SK-N-SH (cell line): Measurements from ENCODE around the gene ZEB2. TPM values are rescaled to one million over a fixed set of nuclear protein-coding genes. Genes with fewer than 3 reads are reported as not detected.
A peak's percentile ranks its signal among the peaks of the same experiment; 100 is the strongest.

ENCODE experiments used
- CTCF ChIA-PET: fragments of 300-600, 350-600 bp; formaldehyde crosslinking; extraction: SDS; loops from one replicate; lab custom pipeline; 2021; lab: Yijun Ruan, JAX
- POLR2A ChIA-PET: fragments of 350-600 bp; sonication (Branson Sonifier 250); formaldehyde crosslinking; extraction: SDS; loops from one replicate; lab custom pipeline; 2020; ENCODE audit warnings: antibody characterized with exemption, inconsistent platforms; lab: Yijun Ruan, JAX
- DNase-seq: peaks from one replicate; pipeline ENCODE4 v3.0.0; 2012
- H2AFZ ChIP-seq: fragments of 200-600 bp; sonication (generic); 2 replicates; pipeline ENCODE4 v1.8.1; 2016; ENCODE audit warnings: antibody characterized with exemption, mild to moderate bottlenecking, low read depth
- H3F3A ChIP-seq: fragments of 200-600 bp; sonication (generic); replicated peaks from 2 replicates; pipeline ENCODE3; 2016; ENCODE audit warnings: antibody characterized with exemption, mild to moderate bottlenecking; ENCODE audit not compliant: insufficient read depth
- H3K27ac ChIP-seq, 2 experiments: fragments of 200-500 bp in 1 of 2; fragments of 200-600 bp in 1 of 2; sonication (Bioruptor generic) in 1 of 2; sonication (generic), shearing (Covaris generic) in 1 of 2; 2 replicates each; pipeline versions ENCODE4 v1.5.1 to v1.6.1; 2014 to 2016; ENCODE audit warnings: low read depth in 2 of 2, inconsistent platforms in 1 of 2, low read length in 1 of 2, mild to moderate bottlenecking in 1 of 2, mixed read lengths in 1 of 2
- H3K27me3 ChIP-seq: fragments of 200-600 bp; sonication (generic), shearing (Covaris generic); 2 replicates; pipeline ENCODE4 v1.6.1; 2016; ENCODE audit warnings: mixed run types; ENCODE audit not compliant: insufficient read depth
- H3K36me3 ChIP-seq, 2 experiments: fragments of 200-500 bp in 1 of 2; fragments of 200-600 bp in 1 of 2; sonication (Bioruptor generic) in 1 of 2; sonication (generic) in 1 of 2; replicated peaks in 1 of 2; 2 replicates each; pipeline versions ENCODE3 to v1.5.1; 2014 to 2016; ENCODE audit warnings: low read length in 1 of 2, mild to moderate bottlenecking in 1 of 2; ENCODE audit not compliant: insufficient read depth in 2 of 2, control insufficient read depth in 1 of 2
- H3K4me1 ChIP-seq, 2 experiments: fragments of 200-500 bp in 1 of 2; fragments of 200-600 bp in 1 of 2; sonication (Bioruptor generic) in 1 of 2; sonication (generic), shearing (Covaris generic) in 1 of 2; 2 replicates each; pipeline versions ENCODE4 v1.5.1 to v1.6.1; 2014 to 2016; ENCODE audit warnings: low read depth in 1 of 2, low read length in 1 of 2, mixed run types in 1 of 2; ENCODE audit not compliant: insufficient read depth in 2 of 2, control insufficient read depth in 1 of 2
- H3K4me2 ChIP-seq: fragments of 200-600 bp; sonication (generic), shearing (Covaris generic); 2 replicates; pipeline ENCODE4 v1.6.1; 2017; ENCODE audit warnings: mixed run types
- H3K4me3 ChIP-seq, 2 experiments: fragments of 200-500 bp in 1 of 2; fragments of 200-600 bp in 1 of 2; sonication (Bioruptor generic) in 1 of 2; sonication (generic), shearing (Covaris generic) in 1 of 2; 2 replicates each; pipeline versions ENCODE4 v1.5.1 to v1.8.1; 2014 to 2016; ENCODE audit warnings: low read depth in 2 of 2, inconsistent platforms in 1 of 2, low read length in 1 of 2, mild to moderate bottlenecking in 1 of 2, mixed read lengths in 1 of 2, moderate library complexity in 1 of 2
- H3K79me2 ChIP-seq: fragments of 200-600 bp; sonication (generic); 2 replicates; pipeline ENCODE4 v1.8.1; 2017; ENCODE audit warnings: mild to moderate bottlenecking; ENCODE audit not compliant: insufficient read depth
- H3K9ac ChIP-seq: fragments of 200-600 bp; sonication (generic); 2 replicates; pipeline ENCODE4 v1.6.1; 2017; ENCODE audit warnings: mixed run types
- H3K9me2 ChIP-seq: fragments of 200-600 bp; sonication (generic); 2 replicates; pipeline ENCODE4 v1.6.1; 2017; ENCODE audit warnings: mixed run types
- H3K9me3 ChIP-seq: fragments of 200-600 bp; sonication (generic); 2 replicates; pipeline ENCODE4 v1.6.1; 2017; ENCODE audit warnings: mixed run types, mild to moderate bottlenecking, moderate library complexity
- H4K20me1 ChIP-seq: fragments of 200-600 bp; sonication (generic); 2 replicates; pipeline ENCODE4 v1.6.1; 2017; ENCODE audit warnings: mild to moderate bottlenecking, mixed run types; ENCODE audit not compliant: insufficient read depth
- FOXM1 ChIP-seq: IDR thresholded peaks from 2 replicates; pipeline ENCODE4 v1.4.0; 2012; ENCODE audit warnings: low read depth, mild to moderate bottlenecking
- GATA2 ChIP-seq: sonication (generic); formaldehyde crosslinking; IDR thresholded peaks from 2 replicates; pipeline ENCODE4 v1.5.0; 2020; ENCODE audit warnings: mild to moderate bottlenecking, missing genetic modification reagents
- MEF2A ChIP-seq: IDR thresholded peaks from 2 replicates; pipeline ENCODE4 v1.4.0; 2012; ENCODE audit warnings: low read depth, borderline replicate concordance
- NRF1 ChIP-seq: IDR thresholded peaks from 2 replicates; pipeline ENCODE4 v1.6.1; 2012; ENCODE audit warnings: low read depth, mild to moderate bottlenecking, low read length
- TCF12 ChIP-seq: IDR thresholded peaks from 2 replicates; pipeline ENCODE4 v1.4.0; 2012
- TEAD4 ChIP-seq: IDR thresholded peaks from 2 replicates; pipeline ENCODE4 v1.4.0; 2012; ENCODE audit warnings: mild to moderate bottlenecking, borderline replicate concordance; ENCODE audit not compliant: insufficient read depth
- WGBS: methylation state at CpG from one replicate; pipeline ENCODE4 v1.1.6; 2017; ENCODE audit warnings: low lambda C conversion rate; 5-methylcytosine and 5-hydroxymethylcytosine counted together
- polyA plus RNA-seq, 3 experiments: library from polyadenylated mRNA; depleted of rRNA; stranded (reverse); fragments of >200 nt; gene quantifications; 2 replicates each; pipeline ENCODE4 v1.2.3, GENCODE V29; 2012
- TF ChIP-seq, protein P1 (sequence below): fragments of 150-350 bp; IDR thresholded peaks from 2 replicates; pipeline ENCODE4 v1.6.1; 2017; ENCODE audit warnings: antibody characterized with exemption, low read length, low read depth, borderline replicate concordance
- TF ChIP-seq, protein P2 (sequence below): fragments of 200-600 bp; sonication (generic); IDR thresholded peaks from 2 replicates; pipeline ENCODE4 v1.6.1; 2017; ENCODE audit warnings: antibody characterized with exemption, mild to moderate bottlenecking, moderate library complexity

ZEB2 gene
- polyA plus RNA-seq, 1 of the 3 experiments (the other 2 are of a cell fraction): 16.3 TPM

DNA sequence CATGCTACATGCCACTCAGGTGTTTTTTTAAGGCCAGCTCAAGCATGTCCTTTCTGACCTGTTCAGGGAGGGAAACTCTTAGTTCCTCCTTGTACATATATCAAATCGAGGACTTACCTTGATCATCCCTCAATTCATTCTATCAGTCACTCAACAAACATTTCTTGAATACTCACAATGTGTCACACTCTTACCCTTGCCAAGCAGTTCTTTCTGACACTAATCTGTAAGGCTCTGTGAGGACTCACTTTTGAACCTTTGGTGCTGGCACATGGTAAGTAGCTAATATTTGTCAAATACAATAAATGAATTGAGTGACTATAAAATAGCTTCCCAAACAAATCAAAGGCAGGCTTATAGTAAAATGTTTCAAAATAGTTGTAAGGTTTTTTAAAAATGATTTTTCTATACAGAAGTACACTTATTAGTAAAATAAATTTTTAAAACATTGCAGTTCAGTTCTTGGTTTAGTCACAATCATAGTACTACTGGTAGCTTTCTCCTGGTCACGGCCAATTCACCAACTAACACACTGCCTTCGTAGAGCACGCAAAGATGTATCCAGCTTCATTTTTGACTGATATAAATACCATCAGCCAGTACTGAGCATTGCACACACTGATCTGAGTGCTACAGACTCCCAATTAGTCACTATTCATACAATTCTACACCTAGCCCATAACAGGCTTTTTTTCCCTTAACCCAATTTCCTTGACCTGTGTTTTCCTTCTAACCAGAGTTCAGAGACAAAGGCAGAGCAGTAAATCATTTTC lies 50.9 kb downstream of the ZEB2 start:
- H3K79me2 ChIP-seq: peaks cover 90% of the 10 kb centered on the region

DNA sequence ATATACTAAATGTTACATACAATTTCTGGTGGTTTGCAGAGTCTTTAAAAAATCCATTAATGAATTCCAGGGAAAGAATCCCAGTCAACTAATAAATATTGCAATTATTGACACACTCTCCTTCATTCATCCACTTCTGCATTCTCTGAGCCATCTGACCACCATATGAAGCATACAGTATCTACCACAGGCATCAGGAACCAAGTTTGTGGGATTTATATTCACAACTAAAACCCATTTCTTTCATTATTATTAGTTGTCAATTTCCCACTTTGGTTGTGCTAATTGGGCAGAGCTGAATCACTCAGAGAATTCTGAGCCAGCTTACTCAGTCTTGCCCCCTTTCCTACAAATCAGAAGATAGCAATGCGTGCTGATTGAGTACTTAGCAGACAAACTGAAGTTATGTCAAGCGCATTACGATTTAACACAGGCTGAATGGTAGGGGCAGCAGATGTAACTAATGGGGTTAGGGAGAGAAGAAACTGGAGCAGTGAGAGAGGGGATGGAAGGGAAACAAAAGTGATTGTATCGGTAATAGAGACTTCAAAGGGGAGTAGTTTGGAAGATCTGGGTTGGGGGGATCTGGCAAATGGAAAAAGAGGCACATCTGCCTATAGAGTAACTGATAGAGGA lies 52.3 kb downstream of the ZEB2 start:
- H3K4me1 ChIP-seq: peaks cover 22 to 27% of the 10 kb centered on the region in 2 experiments; a peak in 3 of 4 replicates
- no peak overlapping the region for H3K9ac ChIP-seq
- no peaks in the 10 kb centered on the region for H3K27me3 ChIP-seq
- H3F3A ChIP-seq: no peaks in the 10 kb centered on the region
- POLR2A ChIA-PET: no interaction called here
- TF ChIP-seq TCF12: no peak
- TF ChIP-seq, protein P1, sequence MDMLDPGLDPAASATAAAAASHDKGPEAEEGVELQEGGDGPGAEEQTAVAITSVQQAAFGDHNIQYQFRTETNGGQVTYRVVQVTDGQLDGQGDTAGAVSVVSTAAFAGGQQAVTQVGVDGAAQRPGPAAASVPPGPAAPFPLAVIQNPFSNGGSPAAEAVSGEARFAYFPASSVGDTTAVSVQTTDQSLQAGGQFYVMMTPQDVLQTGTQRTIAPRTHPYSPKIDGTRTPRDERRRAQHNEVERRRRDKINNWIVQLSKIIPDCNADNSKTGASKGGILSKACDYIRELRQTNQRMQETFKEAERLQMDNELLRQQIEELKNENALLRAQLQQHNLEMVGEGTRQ: no peak
- TF ChIP-seq, protein P2, sequence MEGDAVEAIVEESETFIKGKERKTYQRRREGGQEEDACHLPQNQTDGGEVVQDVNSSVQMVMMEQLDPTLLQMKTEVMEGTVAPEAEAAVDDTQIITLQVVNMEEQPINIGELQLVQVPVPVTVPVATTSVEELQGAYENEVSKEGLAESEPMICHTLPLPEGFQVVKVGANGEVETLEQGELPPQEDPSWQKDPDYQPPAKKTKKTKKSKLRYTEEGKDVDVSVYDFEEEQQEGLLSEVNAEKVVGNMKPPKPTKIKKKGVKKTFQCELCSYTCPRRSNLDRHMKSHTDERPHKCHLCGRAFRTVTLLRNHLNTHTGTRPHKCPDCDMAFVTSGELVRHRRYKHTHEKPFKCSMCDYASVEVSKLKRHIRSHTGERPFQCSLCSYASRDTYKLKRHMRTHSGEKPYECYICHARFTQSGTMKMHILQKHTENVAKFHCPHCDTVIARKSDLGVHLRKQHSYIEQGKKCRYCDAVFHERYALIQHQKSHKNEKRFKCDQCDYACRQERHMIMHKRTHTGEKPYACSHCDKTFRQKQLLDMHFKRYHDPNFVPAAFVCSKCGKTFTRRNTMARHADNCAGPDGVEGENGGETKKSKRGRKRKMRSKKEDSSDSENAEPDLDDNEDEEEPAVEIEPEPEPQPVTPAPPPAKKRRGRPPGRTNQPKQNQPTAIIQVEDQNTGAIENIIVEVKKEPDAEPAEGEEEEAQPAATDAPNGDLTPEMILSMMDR: no peak
- no peak for TF ChIP-seq NRF1
- TF ChIP-seq FOXM1: no peak
- no peak for TF ChIP-seq GATA2 (CRISPR knock-in tag)
- no peak for TF ChIP-seq TEAD4
- TF ChIP-seq, all 33 proteins: peak for 0
- CTCF ChIA-PET: interaction anchor here (0.7 kb wide), 1 partner anchor 11 kb away, joined by 3 read pairs; no protein-coding TSS in a partner anchor
- no peak overlapping the region for H2AFZ ChIP-seq
- no peaks in the 10 kb centered on the region for H3K9me3 ChIP-seq
- peaks cover 56% of the 10 kb centered on the region for H4K20me1 ChIP-seq
- 82% methylated on average over 4 of the region's 4 CpGs for WGBS
- DNase-seq: no peak
- H3K36me3 ChIP-seq: peaks cover 4 to 33% of the 10 kb centered on the region in 2 experiments
- H3K4me3 ChIP-seq: no peak overlapping the region
- H3K79me2 ChIP-seq: peaks cover 91% of the 10 kb centered on the region
- no peaks in the 10 kb centered on the region for H3K9me2 ChIP-seq
- H3K4me2 ChIP-seq: no peak overlapping the region
- H3K27ac ChIP-seq: peak overlapping the region in 1 of 2 experiments; percentile 34; a peak in 2 of 4 replicates

More for the DNA sequence above, 50.9 kb downstream of the ZEB2 start:
- Histone ChIP-seq H3K27ac (no peak overlapping the region), H4K20me1 (peaks cover 58% of the 10 kb centered on the region), H3K4me2 (no peak overlapping the region), H3F3A (no peaks in the 10 kb centered on the region), H3K4me3 (no peak overlapping the region), H2AFZ (no peak overlapping the region), H3K9me2 (no peaks in the 10 kb centered on the region), H3K36me3 (peaks cover 4 to 25% of the 10 kb centered on the region in 2 experiments), H3K9ac (no peak overlapping the region), H3K4me1 (peaks cover 24 to 25% of the 10 kb centered on the region in 2 experiments; a peak in 3 of 4 replicates), H3K9me3 (no peaks in the 10 kb centered on the region), H3K27me3 (no peaks in the 10 kb centered on the region)
- no peak for TF ChIP-seq MEF2A
- CTCF ChIA-PET: interaction anchor here (1.1 to 1.6 kb wide), 3 partner anchors 13 to 36 kb away, joined by 3 to 4 read pairs (median 3); no protein-coding TSS in a partner anchor
- no peak for DNase-seq
- POLR2A ChIA-PET: no interaction called here
- WGBS: 62% methylated on average over 4 of the region's 4 CpGs
